Activated gamma-delta T cell treated with Interleukin-2 at 50 U/mL for 16 hours (primary cell): Measurements from ENCODE around the gene MTRF1.
"Not testable (repeated sequence)": the region's sequence is repeated elsewhere in the genome, so short reads cannot be mapped to it uniquely, and the experiment has no call there.

ENCODE experiments used
- DNase-seq: peaks from one replicate; pipeline ENCODE4 v3.0.0-alpha.2; 2020

The MTRF1 gene

GRCh38 chr13:41263261-41263971 lies at the start of gene MTRF1:
MTRF1 (minus strand) TSS chr13:41263576; CDS start chr13:41260907, 2,669 bp downstream.
- DNase-seq = peak; percentile 77

- no peak for DNase-seq
These were observed 49.7 kb upstream of the MTRF1 start for GRCh38 chr13:41313117-41313516.

GRCh38 chr13:41312176-41312500 lies 48.8 kb upstream of the MTRF1 start:
- no peak for DNase-seq

- peak; percentile 51 for DNase-seq
These were observed 48.2 kb upstream of the MTRF1 start for GRCh38 chr13:41311406-41312175.

- peak; percentile 93 for DNase-seq
These were observed 47.6 kb upstream of the MTRF1 start, which contains the start of gene NAA16 for GRCh38 chr13:41310963-41311405. NAA16 (plus strand) TSS chr13:41311267; CDS start chr13:41311529, 262 bp downstream.

GRCh38 chr13:41307884-41308640 lies 44.7 kb upstream of the MTRF1 start:
- DNase-seq = no peak

- no peak for DNase-seq
These were observed 43.1 kb upstream of the MTRF1 start for GRCh38 chr13:41306271-41307145.

- DNase-seq = no peak
These were observed 41.2 kb upstream of the MTRF1 start for GRCh38 chr13:41304551-41304950.

- DNase-seq = no peak
These were observed 39.4 kb upstream of the MTRF1 start for GRCh38 chr13:41302743-41303142.

- no peak for DNase-seq
These were observed 36.1 kb upstream of the MTRF1 start for GRCh38 chr13:41299316-41300094.

- no peak for DNase-seq
These were observed 33.7 kb upstream of the MTRF1 start for GRCh38 chr13:41296879-41297646.

GRCh38 chr13:41295973-41296372 lies 32.6 kb upstream of the MTRF1 start:
- no peak for DNase-seq

GRCh38 chr13:41294914-41295313 lies 31.5 kb upstream of the MTRF1 start:
- DNase-seq = no peak

GRCh38 chr13:41293272-41293671 lies 29.9 kb upstream of the MTRF1 start:
- no peak for DNase-seq

GRCh38 chr13:41291246-41291645 lies 27.9 kb upstream of the MTRF1 start:
- no peak for DNase-seq

GRCh38 chr13:41289463-41289881 lies 26.1 kb upstream of the MTRF1 start:
- no peak for DNase-seq

- no peak for DNase-seq
These were observed 23.0 kb upstream of the MTRF1 start for GRCh38 chr13:41286370-41286769.

GRCh38 chr13:41284512-41285288 lies 21.3 kb upstream of the MTRF1 start:
- DNase-seq = no peak

- no peak for DNase-seq
These were observed 18.8 kb upstream of the MTRF1 start for GRCh38 chr13:41282129-41282571.

- DNase-seq = not testable (repeated sequence)
These were observed 15.8 kb upstream of the MTRF1 start for GRCh38 chr13:41279156-41279555.
